ENCODE results near the gene DOCK7.

The DOCK7 gene, protein sequence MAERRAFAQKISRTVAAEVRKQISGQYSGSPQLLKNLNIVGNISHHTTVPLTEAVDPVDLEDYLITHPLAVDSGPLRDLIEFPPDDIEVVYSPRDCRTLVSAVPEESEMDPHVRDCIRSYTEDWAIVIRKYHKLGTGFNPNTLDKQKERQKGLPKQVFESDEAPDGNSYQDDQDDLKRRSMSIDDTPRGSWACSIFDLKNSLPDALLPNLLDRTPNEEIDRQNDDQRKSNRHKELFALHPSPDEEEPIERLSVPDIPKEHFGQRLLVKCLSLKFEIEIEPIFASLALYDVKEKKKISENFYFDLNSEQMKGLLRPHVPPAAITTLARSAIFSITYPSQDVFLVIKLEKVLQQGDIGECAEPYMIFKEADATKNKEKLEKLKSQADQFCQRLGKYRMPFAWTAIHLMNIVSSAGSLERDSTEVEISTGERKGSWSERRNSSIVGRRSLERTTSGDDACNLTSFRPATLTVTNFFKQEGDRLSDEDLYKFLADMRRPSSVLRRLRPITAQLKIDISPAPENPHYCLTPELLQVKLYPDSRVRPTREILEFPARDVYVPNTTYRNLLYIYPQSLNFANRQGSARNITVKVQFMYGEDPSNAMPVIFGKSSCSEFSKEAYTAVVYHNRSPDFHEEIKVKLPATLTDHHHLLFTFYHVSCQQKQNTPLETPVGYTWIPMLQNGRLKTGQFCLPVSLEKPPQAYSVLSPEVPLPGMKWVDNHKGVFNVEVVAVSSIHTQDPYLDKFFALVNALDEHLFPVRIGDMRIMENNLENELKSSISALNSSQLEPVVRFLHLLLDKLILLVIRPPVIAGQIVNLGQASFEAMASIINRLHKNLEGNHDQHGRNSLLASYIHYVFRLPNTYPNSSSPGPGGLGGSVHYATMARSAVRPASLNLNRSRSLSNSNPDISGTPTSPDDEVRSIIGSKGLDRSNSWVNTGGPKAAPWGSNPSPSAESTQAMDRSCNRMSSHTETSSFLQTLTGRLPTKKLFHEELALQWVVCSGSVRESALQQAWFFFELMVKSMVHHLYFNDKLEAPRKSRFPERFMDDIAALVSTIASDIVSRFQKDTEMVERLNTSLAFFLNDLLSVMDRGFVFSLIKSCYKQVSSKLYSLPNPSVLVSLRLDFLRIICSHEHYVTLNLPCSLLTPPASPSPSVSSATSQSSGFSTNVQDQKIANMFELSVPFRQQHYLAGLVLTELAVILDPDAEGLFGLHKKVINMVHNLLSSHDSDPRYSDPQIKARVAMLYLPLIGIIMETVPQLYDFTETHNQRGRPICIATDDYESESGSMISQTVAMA (N-terminal part only)

GRCh38 chr1:62687903-62688686 lies at the start of gene DOCK7:
TSS of gene DOCK7 (minus strand) at chr1:62688386. CDS start at chr1:62688264, 122 bp downstream.
- no peak for TF ChIP-seq CTCF (conservative IDR thresholded peaks at IDR 0.05; ENCODE audit: low read length)
- peak; percentile 78 for DNase-seq (ENCODE audit: low read depth)
- H3K4me3 ChIP-seq (ENCODE audit: low read length): peak within 1 kb of the TSS; percentile 82

- no peak overlapping the region for H3K4me3 ChIP-seq (ENCODE audit: low read length)
- peak; percentile 90 for DNase-seq (ENCODE audit: low read depth)
- no peak for TF ChIP-seq CTCF (conservative IDR thresholded peaks at IDR 0.05; ENCODE audit: low read length)
These were observed 47.4 kb upstream of the DOCK7 start for GRCh38 chr1:62735491-62736171.

DNA sequence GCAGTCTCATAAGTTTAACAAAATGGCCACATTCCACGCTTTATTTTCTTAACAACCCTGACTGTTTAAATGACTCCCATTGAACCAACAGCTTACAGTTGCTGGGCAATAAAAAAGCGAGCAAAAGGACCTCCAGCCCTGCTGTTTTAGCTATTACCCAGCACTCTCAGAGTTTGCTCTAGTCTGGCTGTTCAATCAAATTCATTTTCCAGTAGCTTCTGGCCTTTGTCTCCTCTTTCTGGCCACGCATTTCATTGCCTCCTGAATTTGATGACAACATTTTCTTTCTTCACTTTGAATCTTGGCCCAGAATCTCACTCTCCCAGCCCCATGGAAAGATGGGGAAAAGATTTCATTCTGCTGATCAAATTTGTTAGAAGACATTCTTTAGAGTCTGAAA lies 44.1 kb upstream of the DOCK7 start:
- H3K4me3 ChIP-seq (ENCODE audit: low read length): no peak overlapping the region
- no peak for DNase-seq (ENCODE audit: low read depth)
- no peak; the same call in 1 of the 2 replicates for TF ChIP-seq CTCF (conservative IDR thresholded peaks at IDR 0.05; ENCODE audit: low read length)

GRCh38 chr1:62728963-62729362 lies 40.8 kb upstream of the DOCK7 start:
- no peak for DNase-seq (ENCODE audit: low read depth)
- no peak for TF ChIP-seq CTCF (conservative IDR thresholded peaks at IDR 0.05; ENCODE audit: low read length)
- no peak overlapping the region for H3K4me3 ChIP-seq (ENCODE audit: low read length)

GRCh38 chr1:62727656-62728407 lies 39.6 kb upstream of the DOCK7 start:
- H3K4me3 ChIP-seq (ENCODE audit: low read length): no peak overlapping the region
- peak; percentile 44 for DNase-seq (ENCODE audit: low read depth)
- no peak for TF ChIP-seq CTCF (conservative IDR thresholded peaks at IDR 0.05; ENCODE audit: low read length)

Measured in AG10803 (cell line).